PFSK-1 (cell line): ENCODE data around the gene FAF1.

Source experiments
- FOXP2 ChIP-seq: optimal IDR thresholded peaks from 2 replicates; pipeline ENCODE3; 2011; ENCODE audit warnings: borderline replicate concordance, control low read depth, inconsistent platforms; ENCODE audit not compliant: insufficient read depth; ENCODE audit errors: extremely low read length, extremely low read depth
- POLR2AphosphoS5 ChIP-seq: IDR thresholded peaks from 2 replicates; pipeline ENCODE4 v1.6.1; 2012; ENCODE audit warnings: low read depth, mild to moderate bottlenecking, control low read depth, low read length, moderate library complexity
- SIN3A ChIP-seq: IDR thresholded peaks from 2 replicates; pipeline ENCODE4 v1.6.1; 2012; ENCODE audit warnings: mild to moderate bottlenecking, low read length, moderate library complexity, borderline replicate concordance; ENCODE audit not compliant: insufficient read depth
- TAF1 ChIP-seq: IDR thresholded peaks from 2 replicates; pipeline ENCODE4 v1.6.1; 2012; ENCODE audit warnings: low read length, control low read depth, borderline replicate concordance; ENCODE audit not compliant: insufficient read depth
- TF ChIP-seq, protein P1 (sequence below), 2 experiments: IDR thresholded peaks; 2 replicates each; pipeline versions ENCODE4 v1.6.1 to v1.8.0; 2011 to 2012; ENCODE audit warnings: low read depth in 2 of 2, low read length in 2 of 2, control low read depth in 1 of 2, inconsistent platforms in 1 of 2, mild to moderate bottlenecking in 1 of 2, moderate library complexity in 1 of 2; ENCODE audit not compliant: insufficient read depth in 1 of 2

The FAF1 gene

DNA sequence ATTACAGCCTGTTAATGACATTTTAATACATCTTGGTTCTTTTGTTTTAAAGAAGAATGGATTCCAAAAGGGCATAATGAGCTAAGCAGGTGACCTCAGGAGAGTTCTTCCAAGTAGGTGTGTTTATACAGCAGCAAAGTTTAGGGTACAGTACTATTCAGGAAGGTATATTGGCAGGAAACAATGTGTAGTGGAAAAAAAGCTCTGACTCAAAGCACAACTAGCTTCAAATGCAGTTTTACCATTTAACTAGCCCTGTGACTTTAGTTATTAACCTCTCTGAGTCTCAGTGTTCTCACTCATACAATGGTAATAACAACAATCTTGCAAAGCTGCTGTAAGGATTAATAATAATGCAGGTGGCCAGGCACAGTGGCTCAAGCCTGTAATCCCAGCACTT lies 29.9 kb downstream of the FAF1 start:
- TF ChIP-seq, protein P1, sequence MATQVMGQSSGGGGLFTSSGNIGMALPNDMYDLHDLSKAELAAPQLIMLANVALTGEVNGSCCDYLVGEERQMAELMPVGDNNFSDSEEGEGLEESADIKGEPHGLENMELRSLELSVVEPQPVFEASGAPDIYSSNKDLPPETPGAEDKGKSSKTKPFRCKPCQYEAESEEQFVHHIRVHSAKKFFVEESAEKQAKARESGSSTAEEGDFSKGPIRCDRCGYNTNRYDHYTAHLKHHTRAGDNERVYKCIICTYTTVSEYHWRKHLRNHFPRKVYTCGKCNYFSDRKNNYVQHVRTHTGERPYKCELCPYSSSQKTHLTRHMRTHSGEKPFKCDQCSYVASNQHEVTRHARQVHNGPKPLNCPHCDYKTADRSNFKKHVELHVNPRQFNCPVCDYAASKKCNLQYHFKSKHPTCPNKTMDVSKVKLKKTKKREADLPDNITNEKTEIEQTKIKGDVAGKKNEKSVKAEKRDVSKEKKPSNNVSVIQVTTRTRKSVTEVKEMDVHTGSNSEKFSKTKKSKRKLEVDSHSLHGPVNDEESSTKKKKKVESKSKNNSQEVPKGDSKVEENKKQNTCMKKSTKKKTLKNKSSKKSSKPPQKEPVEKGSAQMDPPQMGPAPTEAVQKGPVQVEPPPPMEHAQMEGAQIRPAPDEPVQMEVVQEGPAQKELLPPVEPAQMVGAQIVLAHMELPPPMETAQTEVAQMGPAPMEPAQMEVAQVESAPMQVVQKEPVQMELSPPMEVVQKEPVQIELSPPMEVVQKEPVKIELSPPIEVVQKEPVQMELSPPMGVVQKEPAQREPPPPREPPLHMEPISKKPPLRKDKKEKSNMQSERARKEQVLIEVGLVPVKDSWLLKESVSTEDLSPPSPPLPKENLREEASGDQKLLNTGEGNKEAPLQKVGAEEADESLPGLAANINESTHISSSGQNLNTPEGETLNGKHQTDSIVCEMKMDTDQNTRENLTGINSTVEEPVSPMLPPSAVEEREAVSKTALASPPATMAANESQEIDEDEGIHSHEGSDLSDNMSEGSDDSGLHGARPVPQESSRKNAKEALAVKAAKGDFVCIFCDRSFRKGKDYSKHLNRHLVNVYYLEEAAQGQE (IDR thresholded peaks at IDR 0.05; ENCODE audit: insufficient read depth in 1 of 2, low read depth in 2 of 2, low read length in 2 of 2): no peak
- no peak for TF ChIP-seq SIN3A
- no peak for TF ChIP-seq FOXP2
- TF ChIP-seq POLR2AphosphoS5: no peak
- TF ChIP-seq TAF1: no peak

DNA sequence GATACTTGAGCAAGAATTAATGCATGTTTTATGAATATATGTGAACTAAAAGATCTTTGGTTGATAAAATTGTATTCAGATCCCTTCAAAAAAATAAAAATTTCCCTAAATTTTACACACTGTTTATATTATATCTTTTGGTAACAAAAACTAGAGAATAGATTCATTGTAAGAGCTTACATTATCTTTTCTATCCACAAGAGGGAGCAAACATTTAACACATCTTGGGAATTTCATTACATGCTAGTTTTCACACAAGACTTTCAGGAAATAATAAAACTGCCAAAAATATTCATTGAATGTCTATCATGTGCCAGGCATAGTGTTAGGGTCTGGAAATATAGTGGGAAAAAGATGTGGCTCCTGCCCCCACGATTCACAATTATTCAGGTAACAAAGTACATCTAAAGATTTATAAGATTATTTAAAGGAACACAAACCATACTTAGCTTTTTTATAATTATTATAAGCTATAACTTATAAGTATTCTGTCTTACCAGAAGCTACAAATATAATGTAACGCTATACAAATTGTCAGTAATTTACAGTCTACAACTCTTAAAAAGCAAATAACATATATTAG lies 30.6 kb downstream of the FAF1 start:
- TF ChIP-seq SIN3A (no peak), TAF1 (no peak), FOXP2 (no peak), POLR2AphosphoS5 (no peak)
- TF ChIP-seq, protein P1 (IDR thresholded peaks at IDR 0.05; ENCODE audit: insufficient read depth in 1 of 2, low read depth in 2 of 2, low read length in 2 of 2): no peak

- no peak for TF ChIP-seq POLR2AphosphoS5
- TF ChIP-seq SIN3A: no peak
- TF ChIP-seq, protein P1 (IDR thresholded peaks at IDR 0.05; ENCODE audit: insufficient read depth in 1 of 2, low read depth in 2 of 2, low read length in 2 of 2): no peak
- no peak for TF ChIP-seq FOXP2
- TF ChIP-seq TAF1: no peak
Measured at GRCh38 chr1:50923564-50923963, 36.5 kb downstream of the FAF1 start.

GRCh38 chr1:50921029-50921428 lies 39.0 kb downstream of the FAF1 start:
- TF ChIP-seq, protein P1 (IDR thresholded peaks at IDR 0.05; ENCODE audit: insufficient read depth in 1 of 2, low read depth in 2 of 2, low read length in 2 of 2): no peak
- no peak for TF ChIP-seq FOXP2

DNA sequence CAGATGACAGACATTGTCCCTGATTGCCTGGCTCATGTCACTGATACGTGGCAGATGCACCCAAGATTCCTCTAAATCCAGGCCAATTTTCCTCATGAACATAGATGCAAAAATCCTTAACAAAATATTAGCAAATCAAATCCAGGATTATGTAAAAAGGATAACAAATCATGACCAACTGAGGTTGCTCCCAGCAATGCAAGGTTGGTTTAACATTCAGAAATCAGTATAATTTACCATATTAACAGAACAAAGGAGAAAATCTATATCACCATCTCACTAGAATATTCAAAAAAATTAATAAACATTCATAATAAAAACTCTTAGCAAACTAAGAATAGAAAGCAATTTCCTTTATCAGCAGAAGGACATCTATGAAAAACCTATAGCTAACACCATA lies 39.7 kb downstream of the FAF1 start:
- no peak for TF ChIP-seq FOXP2
- TF ChIP-seq, protein P1 (IDR thresholded peaks at IDR 0.05; ENCODE audit: insufficient read depth in 1 of 2, low read depth in 2 of 2, low read length in 2 of 2): no peak
- no peak for TF ChIP-seq TAF1
- no peak for TF ChIP-seq SIN3A
- TF ChIP-seq POLR2AphosphoS5: no peak
